ENCODE results near the gene PTGS2. TPM values are rescaled to one million over a fixed set of nuclear protein-coding genes. Genes with fewer than 3 reads are reported as not detected.

Gene PTGS2
- total RNA-seq, 1 donor from 2014 or later, result 0.85 TPM

GRCh38 chr1:186679924-186680244, 339 bp downstream of the PTGS2 start:
- H3K9me3 ChIP-seq (replicated peaks), result no peaks in the 10 kb centered on the region
- H3K4me1 ChIP-seq, result peaks cover 15% of the 10 kb centered on the region
- peak overlapping the region; percentile 76 for H3K27ac ChIP-seq (replicated peaks)
- intact Hi-C loops (cut with micrococcal nuclease), result no loop called here
- H3K27me3 ChIP-seq (ENCODE audit: low read depth), result peaks cover 24% of the 10 kb centered on the region
- no peak for TF ChIP-seq CTCF (IDR thresholded peaks at IDR 0.05; ENCODE audit: borderline replicate concordance)
- H3K36me3 ChIP-seq, result peaks cover 6% of the 10 kb centered on the region
- peak overlapping the region; percentile 69 for H3K4me3 ChIP-seq
- no peak for DNase-seq

GRCh38 chr1:186678155-186678554, 2.1 kb downstream of the PTGS2 start:
- Histone ChIP-seq H3K9me3 (replicated peaks) (no peaks in the 10 kb centered on the region), H3K27me3 (ENCODE audit: low read depth) (peaks cover 21% of the 10 kb centered on the region), H3K4me3 (no peak overlapping the region), H3K27ac (replicated peaks) (no peak overlapping the region), H3K4me1 (peaks cover 15% of the 10 kb centered on the region), H3K36me3 (peaks cover 7% of the 10 kb centered on the region)
- TF ChIP-seq CTCF (IDR thresholded peaks at IDR 0.05; ENCODE audit: borderline replicate concordance), result no peak
- DNase-seq, result no peak
- intact Hi-C loops (cut with micrococcal nuclease), result no loop called here

GRCh38 chr1:186672596-186672995, 7.6 kb downstream of the PTGS2 start:
- Histone ChIP-seq H3K9me3 (replicated peaks) (peaks cover 4% of the 10 kb centered on the region), H3K36me3 (peaks cover 7% of the 10 kb centered on the region), H3K4me3 (no peak overlapping the region), H3K27ac (replicated peaks) (no peak overlapping the region), H3K27me3 (ENCODE audit: low read depth) (no peaks in the 10 kb centered on the region), H3K4me1 (no peaks in the 10 kb centered on the region)
- no peak for TF ChIP-seq CTCF (IDR thresholded peaks at IDR 0.05; ENCODE audit: borderline replicate concordance)
- no peak for DNase-seq
- intact Hi-C loops (cut with micrococcal nuclease), result no loop called here

GRCh38 chr1:186672131-186672530, 8.1 kb downstream of the PTGS2 start:
- peaks cover 7% of the 10 kb centered on the region for H3K36me3 ChIP-seq
- DNase-seq, result no peak
- no peaks in the 10 kb centered on the region for H3K4me1 ChIP-seq
- peaks cover 4% of the 10 kb centered on the region for H3K9me3 ChIP-seq (replicated peaks)
- TF ChIP-seq CTCF (IDR thresholded peaks at IDR 0.05; ENCODE audit: borderline replicate concordance), result no peak
- intact Hi-C loops (cut with micrococcal nuclease), result no loop called here
- H3K4me3 ChIP-seq, result no peak overlapping the region
- no peaks in the 10 kb centered on the region for H3K27me3 ChIP-seq (ENCODE audit: low read depth)
- H3K27ac ChIP-seq (replicated peaks), result no peak overlapping the region

GRCh38 chr1:186671136-186671825, 8.9 kb downstream of the PTGS2 start:
- H3K27ac ChIP-seq (replicated peaks), result no peak overlapping the region
- H3K4me3 ChIP-seq, result no peak overlapping the region
- peaks cover 7% of the 10 kb centered on the region for H3K36me3 ChIP-seq
- DNase-seq, result no peak
- no peak for TF ChIP-seq CTCF (IDR thresholded peaks at IDR 0.05; ENCODE audit: borderline replicate concordance)
- no peaks in the 10 kb centered on the region for H3K4me1 ChIP-seq
- intact Hi-C loops (cut with micrococcal nuclease), result no loop called here
- no peaks in the 10 kb centered on the region for H3K27me3 ChIP-seq (ENCODE audit: low read depth)
- H3K9me3 ChIP-seq (replicated peaks), result peaks cover 4% of the 10 kb centered on the region

All from left ventricle myocardium inferior (tissue), 1 donor.